NB4 (cell line): ENCODE data around the gene WLS.

Experiments used
- DNase-seq: peaks from one replicate; pipeline ENCODE4 v3.0.0; 2010; ENCODE audit warnings: low read depth
- H3K4me3 ChIP-seq: one replicate; pipeline ENCODE4 v1.5.1; 2011; ENCODE audit warnings: mild to moderate bottlenecking, low read depth, low read length, moderate library complexity
- MYC ChIP-seq: IDR thresholded peaks from 2 replicates; pipeline ENCODE4 v1.6.1; 2011; ENCODE audit warnings: low read depth, low read length
- POLR2A ChIP-seq: IDR thresholded peaks from 2 replicates; pipeline ENCODE4 v1.6.1; 2011; ENCODE audit warnings: mild to moderate bottlenecking; ENCODE audit not compliant: insufficient read length; ENCODE audit errors: extremely low read depth
- TF ChIP-seq, protein P1 (sequence below): IDR thresholded peaks from one replicate; pipeline ENCODE4 v1.5.1; 2012; ENCODE audit warnings: low read depth, low read length
- TF ChIP-seq, protein P2 (sequence below): IDR thresholded peaks from 2 replicates; pipeline ENCODE4 v1.6.1; 2011; ENCODE audit warnings: low read depth, low read length

The WLS gene

DNA sequence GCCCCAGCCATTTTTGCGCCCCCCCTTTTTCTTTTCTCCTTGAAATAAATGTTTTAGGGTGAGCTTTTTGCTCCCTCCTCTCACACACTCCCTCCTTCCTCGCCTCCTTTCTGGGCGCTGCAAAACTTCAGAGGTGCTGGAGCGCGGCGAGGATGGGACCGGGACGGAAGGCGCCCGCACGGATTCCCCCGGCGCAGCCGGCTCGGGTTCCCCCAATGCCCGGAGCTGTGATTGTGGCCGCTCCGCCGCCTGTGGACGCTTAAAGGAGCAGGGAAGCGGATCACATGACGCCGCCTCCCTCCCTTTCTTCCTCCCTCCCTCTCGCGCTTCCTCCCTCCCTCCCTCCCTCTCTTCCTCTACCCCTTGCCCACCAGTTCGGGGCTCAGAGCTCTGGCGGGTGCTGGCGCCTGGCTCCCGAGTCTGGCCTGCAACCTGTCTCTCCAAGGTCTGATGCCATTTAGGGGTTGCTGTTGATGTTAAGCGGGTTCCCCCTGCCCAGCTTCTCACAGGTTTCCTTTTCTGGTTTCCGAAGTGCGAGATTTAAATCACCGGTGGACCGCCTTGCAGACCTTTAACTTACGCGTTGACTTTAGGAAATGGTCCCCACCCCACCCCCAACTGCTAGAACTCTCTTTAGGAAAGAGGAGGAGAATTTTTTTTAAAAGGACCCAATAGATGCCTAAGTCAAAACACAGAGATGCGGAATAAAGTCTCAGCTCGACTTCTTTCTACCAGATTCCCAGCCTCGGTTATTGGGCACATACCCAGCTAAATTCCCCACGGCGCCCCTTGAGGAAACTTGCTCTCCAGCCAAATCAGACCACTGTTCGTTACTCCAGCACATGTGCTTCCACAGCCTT lies at the start of gene WLS:
Gene WLS (minus strand): TSS at position 235 of the 860 bp plus-strand sequence. CDS start 224 bp downstream, at position 11.
- TF ChIP-seq POLR2A (no peak), MYC (no peak)
- TF ChIP-seq, protein P1, sequence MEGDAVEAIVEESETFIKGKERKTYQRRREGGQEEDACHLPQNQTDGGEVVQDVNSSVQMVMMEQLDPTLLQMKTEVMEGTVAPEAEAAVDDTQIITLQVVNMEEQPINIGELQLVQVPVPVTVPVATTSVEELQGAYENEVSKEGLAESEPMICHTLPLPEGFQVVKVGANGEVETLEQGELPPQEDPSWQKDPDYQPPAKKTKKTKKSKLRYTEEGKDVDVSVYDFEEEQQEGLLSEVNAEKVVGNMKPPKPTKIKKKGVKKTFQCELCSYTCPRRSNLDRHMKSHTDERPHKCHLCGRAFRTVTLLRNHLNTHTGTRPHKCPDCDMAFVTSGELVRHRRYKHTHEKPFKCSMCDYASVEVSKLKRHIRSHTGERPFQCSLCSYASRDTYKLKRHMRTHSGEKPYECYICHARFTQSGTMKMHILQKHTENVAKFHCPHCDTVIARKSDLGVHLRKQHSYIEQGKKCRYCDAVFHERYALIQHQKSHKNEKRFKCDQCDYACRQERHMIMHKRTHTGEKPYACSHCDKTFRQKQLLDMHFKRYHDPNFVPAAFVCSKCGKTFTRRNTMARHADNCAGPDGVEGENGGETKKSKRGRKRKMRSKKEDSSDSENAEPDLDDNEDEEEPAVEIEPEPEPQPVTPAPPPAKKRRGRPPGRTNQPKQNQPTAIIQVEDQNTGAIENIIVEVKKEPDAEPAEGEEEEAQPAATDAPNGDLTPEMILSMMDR, result no peak
- TF ChIP-seq, protein P2, sequence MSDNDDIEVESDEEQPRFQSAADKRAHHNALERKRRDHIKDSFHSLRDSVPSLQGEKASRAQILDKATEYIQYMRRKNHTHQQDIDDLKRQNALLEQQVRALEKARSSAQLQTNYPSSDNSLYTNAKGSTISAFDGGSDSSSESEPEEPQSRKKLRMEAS, result no peak
- no peak within 1 kb of the TSS for H3K4me3 ChIP-seq
- DNase-seq, result no peak

- no peak for DNase-seq
- no peak overlapping the region for H3K4me3 ChIP-seq
- TF ChIP-seq MYC, result no peak
- TF ChIP-seq, protein P1, result no peak
- TF ChIP-seq POLR2A, result no peak
- TF ChIP-seq, protein P2, result no peak
Measured at GRCh38 chr1:68280286-68280685, 48.0 kb upstream of the WLS start.

DNA sequence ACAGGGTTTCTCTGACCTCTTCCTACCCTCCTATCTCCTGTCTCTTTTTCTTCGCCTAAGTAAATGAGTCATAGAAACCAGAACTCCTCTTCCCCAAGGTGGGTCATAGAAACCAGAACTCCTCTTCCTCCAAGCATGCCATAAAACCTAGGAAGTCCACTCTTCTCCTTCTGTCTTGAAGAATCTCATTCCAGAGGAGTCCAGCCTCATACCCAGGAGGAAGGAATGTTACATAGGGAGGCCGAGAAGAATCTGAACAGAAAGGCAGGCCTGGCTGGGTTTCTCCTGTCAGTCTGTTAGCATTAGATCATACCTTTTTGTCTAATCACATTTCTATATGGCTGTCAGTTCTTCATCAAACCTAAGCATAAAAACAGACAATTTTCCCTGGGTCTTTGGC lies 47.5 kb upstream of the WLS start:
- no peak for DNase-seq
- H3K4me3 ChIP-seq, result no peak overlapping the region
- TF ChIP-seq POLR2A (no peak), MYC (no peak)
- TF ChIP-seq, protein P2, result no peak
- TF ChIP-seq, protein P1, result no peak

DNA sequence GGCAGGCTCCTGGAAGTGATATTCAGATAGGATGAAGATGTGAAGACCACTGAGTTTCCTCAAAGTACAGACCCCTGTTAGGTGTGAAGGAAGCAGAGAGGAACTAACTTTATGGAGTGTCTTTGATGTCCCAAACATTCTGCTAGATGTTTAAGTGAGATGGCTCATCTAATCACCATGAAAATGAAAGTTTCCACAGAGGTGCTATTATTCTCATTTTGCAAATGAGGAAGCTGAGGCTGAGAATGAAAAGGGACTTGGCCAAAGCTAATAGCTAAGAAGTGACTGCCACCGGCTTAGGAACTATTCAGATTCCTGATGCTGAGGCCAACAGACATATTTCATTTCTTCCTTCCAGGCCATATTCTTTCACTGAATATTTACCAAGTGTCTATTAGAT lies 45.9 kb upstream of the WLS start:
- no peak for DNase-seq
- TF ChIP-seq, protein P2, result no peak
- no peak for TF ChIP-seq POLR2A
- TF ChIP-seq, protein P1, result no peak
- no peak for TF ChIP-seq MYC
- no peak overlapping the region for H3K4me3 ChIP-seq

DNA sequence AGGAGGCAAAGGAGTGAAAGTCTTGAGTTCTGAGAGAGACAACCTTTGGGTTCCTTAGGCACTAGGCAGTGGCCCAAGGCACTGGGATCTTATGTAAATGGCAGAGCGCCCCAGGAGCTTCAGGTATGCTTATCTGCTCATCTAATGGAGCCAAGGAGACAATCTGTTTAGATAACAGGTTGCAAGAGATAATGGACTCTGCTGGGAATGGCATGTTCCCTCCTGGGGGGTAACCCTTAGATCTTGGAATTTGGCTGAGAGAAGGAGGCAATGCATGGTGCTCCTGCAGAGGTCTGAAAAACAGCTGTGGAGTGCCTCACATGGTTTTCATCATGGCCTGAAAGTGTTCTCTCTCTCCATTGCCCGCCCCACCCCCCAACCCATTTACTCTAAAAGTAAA lies 44.1 kb upstream of the WLS start:
- no peak overlapping the region for H3K4me3 ChIP-seq

More for the DNA sequence above, 44.1 kb upstream of the WLS start:
- no peak for DNase-seq
- TF ChIP-seq, protein P2, result no peak
- TF ChIP-seq, protein P1, result no peak
- TF ChIP-seq POLR2A, result no peak
- no peak for TF ChIP-seq MYC
